ENCODE measurements around the gene PSME2. TPM values are rescaled to one million over a fixed set of nuclear protein-coding genes. Genes with fewer than 3 reads are reported as not detected.

PSME2 gene
- total RNA-seq, 2 experiments from 2014 or later, result 81.7 to 83.2 TPM

DNA sequence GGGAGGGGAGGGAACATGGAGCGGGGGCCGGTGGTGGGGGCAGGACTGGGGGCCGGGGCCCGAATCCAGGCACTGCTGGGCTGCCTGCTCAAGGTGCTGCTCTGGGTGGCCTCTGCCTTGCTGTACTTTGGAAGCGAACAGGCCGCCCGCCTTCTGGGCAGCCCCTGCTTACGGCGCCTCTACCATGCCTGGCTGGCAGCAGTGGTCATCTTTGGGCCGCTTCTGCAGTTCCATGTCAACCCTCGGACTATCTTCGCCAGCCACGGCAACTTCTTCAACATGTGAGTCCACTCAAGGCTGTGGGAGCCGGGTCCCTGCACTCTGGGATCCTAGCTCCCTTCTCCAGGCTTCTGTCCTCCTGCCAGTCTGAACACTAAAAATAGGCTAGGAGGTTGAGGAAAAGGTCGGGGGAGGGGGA is 14.9 kb downstream of the PSME2 start:
- Histone ChIP-seq H3K36me3 (ENCODE audit: insufficient read depth, low read length) (no peaks in the 10 kb centered on the region), H3K27me3 (ENCODE audit: control insufficient read depth in 1 of 2, insufficient read depth in 2 of 2, low read length in 2 of 2) (no peaks in the 10 kb centered on the region), H3K27ac (ENCODE audit: low read depth in 1 of 2, low read length in 2 of 2) (no peak overlapping the region), H3K4me1 (ENCODE audit: insufficient read depth, low read length) (peaks cover 28% of the 10 kb centered on the region), H3K9me3 (ENCODE audit: control insufficient read depth in 1 of 2, insufficient read depth in 1 of 2, low read length in 2 of 2) (no peaks in the 10 kb centered on the region), H3K4me3 (ENCODE audit: low read length) (no peak overlapping the region)
- H3K27me3 Mint-ChIP-seq, result no peaks in the 10 kb centered on the region
- CTCF ChIA-PET, result interaction anchor here (1.5 kb wide), 1 partner anchor 30 kb away, joined by 5 read pairs; the partner anchor contains the start of gene IRF9
- H3K4me1 Mint-ChIP-seq (ENCODE audit: low read depth), result peaks cover 35% of the 10 kb centered on the region
- no peaks in the 10 kb centered on the region for H3K9me3 Mint-ChIP-seq
- DNase-seq (no peak), ATAC-seq (ENCODE audit: poor library complexity) (no peak)
- peak overlapping the region; percentile 91 for H3K27ac Mint-ChIP-seq
- TF ChIP-seq, protein P1, sequence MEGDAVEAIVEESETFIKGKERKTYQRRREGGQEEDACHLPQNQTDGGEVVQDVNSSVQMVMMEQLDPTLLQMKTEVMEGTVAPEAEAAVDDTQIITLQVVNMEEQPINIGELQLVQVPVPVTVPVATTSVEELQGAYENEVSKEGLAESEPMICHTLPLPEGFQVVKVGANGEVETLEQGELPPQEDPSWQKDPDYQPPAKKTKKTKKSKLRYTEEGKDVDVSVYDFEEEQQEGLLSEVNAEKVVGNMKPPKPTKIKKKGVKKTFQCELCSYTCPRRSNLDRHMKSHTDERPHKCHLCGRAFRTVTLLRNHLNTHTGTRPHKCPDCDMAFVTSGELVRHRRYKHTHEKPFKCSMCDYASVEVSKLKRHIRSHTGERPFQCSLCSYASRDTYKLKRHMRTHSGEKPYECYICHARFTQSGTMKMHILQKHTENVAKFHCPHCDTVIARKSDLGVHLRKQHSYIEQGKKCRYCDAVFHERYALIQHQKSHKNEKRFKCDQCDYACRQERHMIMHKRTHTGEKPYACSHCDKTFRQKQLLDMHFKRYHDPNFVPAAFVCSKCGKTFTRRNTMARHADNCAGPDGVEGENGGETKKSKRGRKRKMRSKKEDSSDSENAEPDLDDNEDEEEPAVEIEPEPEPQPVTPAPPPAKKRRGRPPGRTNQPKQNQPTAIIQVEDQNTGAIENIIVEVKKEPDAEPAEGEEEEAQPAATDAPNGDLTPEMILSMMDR (IDR thresholded peaks at IDR 0.05), result no peak
- intact Hi-C loops (cut with DNase I, micrococcal nuclease), result no loop called here
- H3K4me3 Mint-ChIP-seq, result no peak overlapping the region
- POLR2A ChIA-PET, result interaction anchor here (0.9 to 11.7 kb wide), 6 partner anchors 10 to 64 kb away, joined by 3 to 296 read pairs (median 14); partner anchors contain the start of genes DCAF11, EMC9, IRF9 and NRL
- peaks cover 8% of the 10 kb centered on the region for H3K36me3 Mint-ChIP-seq (ENCODE audit: low read depth)

DNA sequence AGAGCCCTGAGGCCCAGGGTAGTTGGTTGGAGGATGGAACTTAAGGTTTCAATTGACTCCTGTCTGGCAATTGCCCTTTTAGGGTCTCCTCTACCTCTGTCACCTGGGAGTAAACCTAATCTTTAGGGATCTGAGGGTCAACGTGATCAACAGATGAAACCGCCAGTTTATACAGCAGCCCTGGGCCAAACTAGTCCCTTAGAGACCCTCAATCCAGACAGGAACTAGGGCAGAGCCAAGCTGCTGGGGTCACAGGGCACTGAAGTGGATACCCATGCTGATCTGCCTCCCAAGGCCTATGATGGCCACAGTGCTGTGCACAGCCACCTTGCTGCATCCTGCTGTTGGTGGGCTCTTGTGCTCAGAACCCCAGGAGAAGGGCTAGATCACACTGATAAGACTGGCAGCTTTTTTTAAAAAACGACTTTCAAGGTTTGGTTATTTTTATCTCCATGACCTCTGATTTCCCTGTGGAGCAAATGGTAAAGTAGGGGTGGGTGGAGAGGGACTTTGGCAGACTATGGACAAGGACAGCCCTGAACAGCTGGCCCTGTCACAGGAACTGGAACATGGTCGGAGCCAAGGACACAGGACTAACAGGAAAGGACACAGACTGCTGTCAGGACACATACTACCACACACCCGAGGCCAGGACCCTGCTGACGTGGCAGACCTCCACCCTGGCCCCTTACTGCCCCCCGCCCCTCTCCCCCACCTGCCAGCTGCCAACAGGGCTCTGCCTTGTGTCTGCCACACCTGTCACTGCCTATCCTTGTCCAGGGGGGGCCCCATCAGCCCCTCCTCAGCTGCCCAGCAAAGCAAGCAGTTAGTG is 15.5 kb downstream of the PSME2 start:
- TF ChIP-seq, protein P1 (IDR thresholded peaks at IDR 0.05), result no peak
- H3K36me3 Mint-ChIP-seq (ENCODE audit: low read depth), result peaks cover 7% of the 10 kb centered on the region
- no peak for DNase-seq
- no peaks in the 10 kb centered on the region for H3K9me3 ChIP-seq (ENCODE audit: control insufficient read depth in 1 of 2, insufficient read depth in 1 of 2, low read length in 2 of 2)
- H3K9me3 Mint-ChIP-seq, result no peaks in the 10 kb centered on the region
- ChIA-PET CTCF (interaction anchor here (1.5 kb wide), 1 partner anchor 30 kb away, joined by 5 read pairs; the partner anchor contains the start of gene IRF9), POLR2A (interaction anchor here (11.7 kb wide), 1 partner anchor 14 kb away, joined by 296 read pairs; the partner anchor contains the start of genes DCAF11 and NRL)
- H3K36me3 ChIP-seq (ENCODE audit: insufficient read depth, low read length), result no peaks in the 10 kb centered on the region
- no peaks in the 10 kb centered on the region for H3K27me3 Mint-ChIP-seq
- intact Hi-C loops (cut with DNase I, micrococcal nuclease), result no loop called here
- peaks cover 33% of the 10 kb centered on the region for H3K4me1 Mint-ChIP-seq (ENCODE audit: low read depth)
- no peak for ATAC-seq (ENCODE audit: poor library complexity)
- H3K4me3 Mint-ChIP-seq, result peak overlapping the region; percentile 43
- peaks cover 25% of the 10 kb centered on the region for H3K4me1 ChIP-seq (ENCODE audit: insufficient read depth, low read length)
- H3K4me3 ChIP-seq (ENCODE audit: low read length), result no peak overlapping the region
- peak overlapping the region; percentile 66 for H3K27ac Mint-ChIP-seq
- H3K27me3 ChIP-seq (ENCODE audit: control insufficient read depth in 1 of 2, insufficient read depth in 2 of 2, low read length in 2 of 2), result no peaks in the 10 kb centered on the region
- H3K27ac ChIP-seq (ENCODE audit: low read depth in 1 of 2, low read length in 2 of 2), result no peak overlapping the region

DNA sequence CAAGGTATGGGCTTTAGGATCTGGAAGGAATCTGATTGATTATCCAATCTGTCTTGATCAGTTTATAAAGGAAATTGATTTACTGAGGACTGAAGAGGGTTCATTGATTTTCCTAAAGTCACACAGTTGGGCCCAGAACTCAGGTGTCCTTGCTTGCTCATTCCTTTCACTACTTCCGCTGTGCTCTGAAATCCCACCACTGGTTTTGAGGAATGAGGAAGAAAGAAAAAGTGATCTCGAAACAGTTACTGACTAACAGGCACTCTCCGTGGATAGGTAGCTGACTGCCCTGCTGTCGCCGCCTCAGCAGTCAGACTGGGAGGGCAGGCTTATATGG is 16.1 kb downstream of the PSME2 start, which contains the start of gene FITM1:
FITM1 (plus strand) TSS at position 280 of the 337 bp plus-strand sequence. CDS start 905 bp downstream, outside the sequence.
- no peaks in the 10 kb centered on the region for H3K9me3 ChIP-seq (ENCODE audit: control insufficient read depth in 1 of 2, insufficient read depth in 1 of 2, low read length in 2 of 2)
- peaks cover 28% of the 10 kb centered on the region for H3K4me1 Mint-ChIP-seq (ENCODE audit: low read depth)
- no peaks in the 10 kb centered on the region for H3K9me3 Mint-ChIP-seq
- DNase-seq, result no peak
- no peak within 1 kb of the TSS for H3K4me3 ChIP-seq (ENCODE audit: low read length)
- ATAC-seq (ENCODE audit: poor library complexity), result no peak
- no peaks in the 10 kb centered on the region for H3K36me3 ChIP-seq (ENCODE audit: insufficient read depth, low read length)
- no peak within 1 kb of the TSS for H3K27ac ChIP-seq (ENCODE audit: low read depth in 1 of 2, low read length in 2 of 2)
- POLR2A ChIA-PET, result interaction anchor here (11.7 kb wide), 1 partner anchor 14 kb away, joined by 296 read pairs; the partner anchor contains the start of genes DCAF11 and NRL
- CTCF ChIA-PET, result no interaction called here
- no peaks in the 10 kb centered on the region for H3K27me3 Mint-ChIP-seq
- intact Hi-C loops (cut with DNase I, micrococcal nuclease), result no loop called here
- peaks cover 4% of the 10 kb centered on the region for H3K36me3 Mint-ChIP-seq (ENCODE audit: low read depth)
- H3K27ac Mint-ChIP-seq, result peak within 1 kb of the TSS; percentile 66
- no peaks in the 10 kb centered on the region for H3K27me3 ChIP-seq (ENCODE audit: control insufficient read depth in 1 of 2, insufficient read depth in 2 of 2, low read length in 2 of 2)
- TF ChIP-seq, protein P1 (IDR thresholded peaks at IDR 0.05), result no peak
- H3K4me3 Mint-ChIP-seq, result peak within 1 kb of the TSS; percentile 43
- H3K4me1 ChIP-seq (ENCODE audit: insufficient read depth, low read length), result peaks cover 20% of the 10 kb centered on the region

All from CD4-positive, alpha-beta T cell (primary cell).